AG08395 (cell line): Measurements from ENCODE around the gene NEMP1.
A peak's percentile ranks its signal among the peaks of the same experiment; 100 is the strongest.
"Not testable (repeated sequence)": the region's sequence is repeated elsewhere in the genome, so short reads cannot be mapped to it uniquely, and the experiment has no call there.

ENCODE experiments used
- DNase-seq: peaks from one replicate; pipeline ENCODE4 v3.0.0; 2012; ENCODE audit warnings: mixed read lengths, low spot score

The NEMP1 gene

GRCh38 chr12:57027011-57027804 is 51.4 kb downstream of the NEMP1 start:
- DNase-seq = no peak

GRCh38 chr12:57025196-57025595 is 53.4 kb downstream of the NEMP1 start:
- DNase-seq = no peak

GRCh38 chr12:57022324-57022723 is 56.3 kb downstream of the NEMP1 start:
- not testable (repeated sequence) for DNase-seq

GRCh38 chr12:57019983-57020719 is 58.4 kb downstream of the NEMP1 start:
- DNase-seq = no peak

- DNase-seq = no peak
Observed at GRCh38 chr12:57018906-57019305, 59.7 kb downstream of the NEMP1 start.

- DNase-seq = not testable (repeated sequence)
Observed at GRCh38 chr12:57018353-57018752, 60.2 kb downstream of the NEMP1 start.

- DNase-seq = no peak
Observed at GRCh38 chr12:57016348-57016747, 62.2 kb downstream of the NEMP1 start, which contains the start of gene TAC3. TAC3 (minus strand) TSS chr12:57016529; CDS start chr12:57015797, 732 bp downstream.

GRCh38 chr12:57012600-57013465 is 65.8 kb downstream of the NEMP1 start:
- DNase-seq = no peak

GRCh38 chr12:57011438-57012424 is 66.9 kb downstream of the NEMP1 start:
- no peak for DNase-seq

GRCh38 chr12:57010627-57011247 is 67.9 kb downstream of the NEMP1 start:
- DNase-seq = no peak

GRCh38 chr12:57009949-57010626 is 68.5 kb downstream of the NEMP1 start:
- no peak for DNase-seq

GRCh38 chr12:57008178-57008577 is 70.4 kb downstream of the NEMP1 start:
- DNase-seq = peak; percentile 69

GRCh38 chr12:57006809-57007475 is 71.6 kb downstream of the NEMP1 start:
- no peak for DNase-seq

GRCh38 chr12:57005980-57006808 is 72.4 kb downstream of the NEMP1 start, which contains the start of gene ZBTB39:
ZBTB39 (minus strand) TSS chr12:57006546; CDS start chr12:57004917, 1,629 bp downstream.
- DNase-seq = peak; percentile 93
